Measurements from ENCODE around the gene EGFR. TPM values are rescaled to one million over a fixed set of nuclear protein-coding genes. Genes with fewer than 3 reads are reported as not detected.

EGFR gene
- total RNA-seq, 6 experiments from 2014 or later, result 59.3 to 127 (median 93.7) TPM

DNA sequence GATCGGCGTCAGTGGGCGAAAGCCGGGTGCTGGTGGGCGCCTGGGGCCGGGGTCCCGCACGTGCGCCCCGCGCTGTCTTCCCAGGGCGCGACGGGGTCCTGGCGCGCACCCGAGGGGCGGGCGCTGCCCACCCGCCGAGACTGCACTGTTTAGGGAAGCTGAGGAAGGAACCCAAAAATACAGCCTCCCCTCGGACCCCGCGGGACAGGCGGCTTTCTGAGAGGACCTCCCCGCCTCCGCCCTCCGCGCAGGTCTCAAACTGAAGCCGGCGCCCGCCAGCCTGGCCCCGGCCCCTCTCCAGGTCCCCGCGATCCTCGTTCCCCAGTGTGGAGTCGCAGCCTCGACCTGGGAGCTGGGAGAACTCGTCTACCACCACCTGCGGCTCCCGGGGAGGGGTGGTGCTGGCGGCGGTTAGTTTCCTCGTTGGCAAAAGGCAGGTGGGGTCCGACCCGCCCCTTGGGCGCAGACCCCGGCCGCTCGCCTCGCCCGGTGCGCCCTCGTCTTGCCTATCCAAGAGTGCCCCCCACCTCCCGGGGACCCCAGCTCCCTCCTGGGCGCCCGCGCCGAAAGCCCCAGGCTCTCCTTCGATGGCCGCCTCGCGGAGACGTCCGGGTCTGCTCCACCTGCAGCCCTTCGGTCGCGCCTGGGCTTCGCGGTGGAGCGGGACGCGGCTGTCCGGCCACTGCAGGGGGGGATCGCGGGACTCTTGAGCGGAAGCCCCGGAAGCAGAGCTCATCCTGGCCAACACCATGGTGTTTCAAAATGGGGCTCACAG lies 1.1 kb downstream of the EGFR start:
- Histone ChIP-seq H3K4me3 (peak overlapping the region; percentile 66 to 82 (median 79)), H3K27ac (peak overlapping the region; percentile 94 to 99 (median 98)), H3K4me1 (peaks cover 0 to 18% (median 4%) of the 10 kb centered on the region in 4 donors), H3K9me3 (no peaks in the 10 kb centered on the region), H3K27me3 (no peaks in the 10 kb centered on the region), H3K36me3 (no peaks in the 10 kb centered on the region)
- DNase-seq (peak; percentile 35 to 64 (median 56)), ATAC-seq (peak; percentile 3 to 28 (median 16))
- 2% methylated on average over 25 of the region's 78 CpGs for WGBS (ENCODE audit: insufficient coverage, low coverage, low lambda C conversion rate, missing lambda C conversion rate)
- no peak for TF ChIP-seq POLR2A (IDR thresholded peaks at IDR 0.05)
- TF ChIP-seq, protein P1, sequence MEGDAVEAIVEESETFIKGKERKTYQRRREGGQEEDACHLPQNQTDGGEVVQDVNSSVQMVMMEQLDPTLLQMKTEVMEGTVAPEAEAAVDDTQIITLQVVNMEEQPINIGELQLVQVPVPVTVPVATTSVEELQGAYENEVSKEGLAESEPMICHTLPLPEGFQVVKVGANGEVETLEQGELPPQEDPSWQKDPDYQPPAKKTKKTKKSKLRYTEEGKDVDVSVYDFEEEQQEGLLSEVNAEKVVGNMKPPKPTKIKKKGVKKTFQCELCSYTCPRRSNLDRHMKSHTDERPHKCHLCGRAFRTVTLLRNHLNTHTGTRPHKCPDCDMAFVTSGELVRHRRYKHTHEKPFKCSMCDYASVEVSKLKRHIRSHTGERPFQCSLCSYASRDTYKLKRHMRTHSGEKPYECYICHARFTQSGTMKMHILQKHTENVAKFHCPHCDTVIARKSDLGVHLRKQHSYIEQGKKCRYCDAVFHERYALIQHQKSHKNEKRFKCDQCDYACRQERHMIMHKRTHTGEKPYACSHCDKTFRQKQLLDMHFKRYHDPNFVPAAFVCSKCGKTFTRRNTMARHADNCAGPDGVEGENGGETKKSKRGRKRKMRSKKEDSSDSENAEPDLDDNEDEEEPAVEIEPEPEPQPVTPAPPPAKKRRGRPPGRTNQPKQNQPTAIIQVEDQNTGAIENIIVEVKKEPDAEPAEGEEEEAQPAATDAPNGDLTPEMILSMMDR (IDR thresholded peaks at IDR 0.05), result no peak
- intact Hi-C loops (cut with DNase I), result loop anchor here in 1 of 2 donors (5.0 kb wide), 1 partner anchor 57 kb away; no protein-coding TSS in a partner anchor

DNA sequence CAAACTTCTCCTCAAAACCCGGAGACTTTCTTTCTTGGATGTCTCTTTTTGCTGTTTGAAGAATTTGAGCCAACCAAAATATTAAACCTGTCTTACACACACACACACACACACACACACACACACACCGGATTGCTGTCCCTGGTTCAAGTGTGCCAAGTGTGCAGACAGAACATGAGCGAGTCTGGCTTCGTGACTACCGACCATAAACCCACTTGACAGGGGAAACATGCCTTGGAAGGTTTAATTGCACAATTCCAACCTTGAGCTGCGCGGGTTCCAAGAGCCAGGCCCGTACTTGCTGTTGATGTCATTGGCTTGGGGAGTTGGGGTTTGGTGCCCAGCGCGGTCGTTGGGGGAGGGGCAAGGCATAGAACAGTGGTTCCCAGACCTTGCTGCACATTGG lies 1.7 kb downstream of the EGFR start:
- no peaks in the 10 kb centered on the region for H3K36me3 ChIP-seq
- H3K27ac ChIP-seq, result peak overlapping the region; percentile 94 to 99 (median 98)
- peak overlapping the region; percentile 66 to 82 (median 79) for H3K4me3 ChIP-seq
- H3K9me3 ChIP-seq, result no peaks in the 10 kb centered on the region
- TF ChIP-seq, protein P1 (IDR thresholded peaks at IDR 0.05), result no peak
- no peak for TF ChIP-seq POLR2A (IDR thresholded peaks at IDR 0.05)
- 30% methylated on average over 9 of the region's 11 CpGs for WGBS (ENCODE audit: insufficient coverage, low coverage, low lambda C conversion rate, missing lambda C conversion rate)
- no peaks in the 10 kb centered on the region for H3K27me3 ChIP-seq
- peak; percentile 70 to 82 (median 80) for DNase-seq
- H3K4me1 ChIP-seq, result peaks cover 0 to 18% (median 4%) of the 10 kb centered on the region in 4 donors
- ATAC-seq, result peak; percentile 17 to 42 (median 39)
- intact Hi-C loops (cut with DNase I), result loop anchor here in 1 of 2 donors (5.0 kb wide), 1 partner anchor 57 kb away; no protein-coding TSS in a partner anchor

DNA sequence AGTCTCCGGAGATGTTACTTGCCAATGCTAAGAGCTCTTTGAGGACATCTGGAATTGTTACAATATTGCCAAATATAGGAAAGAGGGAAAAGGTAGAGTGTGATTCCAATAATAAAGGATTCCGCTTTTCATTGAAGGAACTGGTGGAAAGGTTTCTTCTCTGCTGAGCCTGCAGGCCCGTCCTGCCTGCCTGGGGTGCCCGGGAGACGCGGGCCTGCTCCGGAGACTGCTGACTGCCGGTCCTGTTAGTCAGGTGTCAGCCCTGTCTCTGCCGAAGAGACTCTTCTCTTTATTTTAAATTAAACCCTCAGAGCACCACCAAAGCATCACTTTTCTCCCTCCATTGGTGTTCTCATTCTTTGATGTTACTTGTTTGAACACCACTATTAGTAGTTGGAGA lies 2.2 kb downstream of the EGFR start:
- H3K9me3 ChIP-seq, result no peaks in the 10 kb centered on the region
- 13% methylated on average over 9 of the region's 9 CpGs for WGBS (ENCODE audit: insufficient coverage, low coverage, low lambda C conversion rate, missing lambda C conversion rate)
- DNase-seq, result no peak
- H3K4me3 ChIP-seq, result peak overlapping the region; percentile 66 to 82 (median 79)
- ATAC-seq, result peak in 3 of 4 donors; percentile 5 to 13 (median 12)
- intact Hi-C loops (cut with DNase I), result loop anchor here in 1 of 2 donors (5.0 kb wide), 1 partner anchor 56 kb away; no protein-coding TSS in a partner anchor
- TF ChIP-seq, protein P1 (IDR thresholded peaks at IDR 0.05), result no peak
- no peak for TF ChIP-seq POLR2A (IDR thresholded peaks at IDR 0.05)
- H3K36me3 ChIP-seq, result no peaks in the 10 kb centered on the region
- H3K27ac ChIP-seq, result peak overlapping the region; percentile 94 to 99 (median 98)
- no peaks in the 10 kb centered on the region for H3K27me3 ChIP-seq
- peaks cover 0 to 18% (median 4%) of the 10 kb centered on the region in 4 donors for H3K4me1 ChIP-seq

DNA sequence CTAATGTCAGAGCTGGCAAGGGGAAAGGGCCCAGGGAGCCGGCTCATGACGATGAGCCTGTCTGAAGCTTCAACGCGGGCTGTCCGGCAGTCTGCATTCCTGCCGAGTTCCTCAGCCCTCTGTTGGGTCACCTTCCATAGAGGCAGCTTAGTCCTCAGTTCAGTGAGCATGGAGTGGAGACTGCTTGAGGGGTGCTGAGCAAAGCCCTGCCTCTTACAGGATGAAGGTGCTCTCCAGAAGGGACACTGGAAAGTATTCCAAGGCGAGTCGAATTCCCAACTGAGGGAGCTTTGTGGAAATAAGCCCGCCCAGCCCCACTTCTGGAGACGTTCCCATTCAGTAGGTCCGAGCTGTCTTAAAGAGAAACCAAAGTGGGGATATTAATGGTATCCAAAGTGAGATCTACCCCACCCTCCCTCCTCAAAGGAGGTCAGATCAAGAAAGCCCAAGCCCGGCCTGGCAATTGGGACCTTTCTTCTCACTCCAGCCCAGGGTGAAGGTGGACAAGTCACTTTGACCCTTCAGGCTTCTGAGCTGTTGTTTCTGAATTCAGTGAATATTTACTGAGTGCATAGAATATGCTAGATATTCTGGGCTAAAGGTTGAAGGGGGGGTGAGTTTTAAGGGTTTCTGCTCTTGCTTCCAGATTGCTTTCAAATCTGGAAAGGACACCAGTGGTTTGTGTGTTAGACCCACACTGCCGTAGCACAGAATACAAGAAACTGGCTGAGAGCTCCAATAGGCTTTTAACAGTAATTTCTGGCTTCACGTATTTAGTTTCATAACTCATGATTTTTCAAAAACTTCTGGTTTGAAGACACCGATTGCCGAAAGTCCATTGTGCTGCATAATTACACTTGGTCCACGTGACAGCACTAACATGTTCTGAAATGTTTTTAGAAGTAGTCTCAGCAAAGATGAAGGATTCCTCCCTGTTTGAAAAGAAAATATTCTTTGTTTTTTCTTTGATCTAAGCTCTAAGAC lies 3.5 kb downstream of the EGFR start:
- Histone ChIP-seq H3K4me3 (peak overlapping the region; percentile 37 to 82 (median 66)), H3K36me3 (no peaks in the 10 kb centered on the region), H3K9me3 (no peaks in the 10 kb centered on the region), H3K27me3 (no peaks in the 10 kb centered on the region), H3K4me1 (peaks cover 0 to 25% (median 4%) of the 10 kb centered on the region in 4 donors), H3K27ac (peak overlapping the region; percentile 94 to 99 (median 98))
- intact Hi-C loops (cut with DNase I), result loop anchor here in 1 of 2 donors (5.0 kb wide), 1 partner anchor 55 kb away; no protein-coding TSS in a partner anchor
- 15% methylated on average over 16 of the region's 17 CpGs for WGBS (ENCODE audit: insufficient coverage, low coverage, low lambda C conversion rate, missing lambda C conversion rate)
- ATAC-seq, result peak in 1 of 4 donors; percentile 4
- TF ChIP-seq, protein P1 (IDR thresholded peaks at IDR 0.05), result no peak
- DNase-seq, result no peak

Measured in right lobe of liver (tissue), 6 donors.